Stimulated activated CD8-positive, alpha-beta memory T cell treated with anti-CD3 and anti-CD28 coated beads, Interleukin-4, amount 100 ng/mL, for 1 hour (primary cell): ENCODE measurements around the gene LYPD6B.
"Not testable (repeated sequence)": the region's sequence is repeated elsewhere in the genome, so short reads cannot be mapped to it uniquely, and the experiment has no call there.

ENCODE experiments used
- DNase-seq, 2 donors: peaks; one replicate each; pipeline ENCODE4 v3.0.0-alpha.2; 2020; ENCODE audit warnings: low read depth in 2 of 2, low spot score in 1 of 2

The LYPD6B gene

GRCh38 chr2:149188291-149188690, 149.8 kb downstream of the LYPD6B start:
- no peak for DNase-seq

GRCh38 chr2:149189769-149190168, 151.3 kb downstream of the LYPD6B start:
- no peak for DNase-seq

GRCh38 chr2:149191915-149192314, 153.4 kb downstream of the LYPD6B start:
- no peak for DNase-seq

- DNase-seq, result no peak
Observed at GRCh38 chr2:149192427-149192826, 153.9 kb downstream of the LYPD6B start.

- no peak for DNase-seq
Observed at GRCh38 chr2:149200109-149200520, 161.6 kb downstream of the LYPD6B start.

- no peak for DNase-seq
Observed at GRCh38 chr2:149204686-149205085, 166.2 kb downstream of the LYPD6B start.

- DNase-seq, result no peak
Observed at GRCh38 chr2:149205143-149205542, 166.6 kb downstream of the LYPD6B start.

GRCh38 chr2:149213764-149214493, 175.4 kb downstream of the LYPD6B start:
- no peak for DNase-seq

- no peak for DNase-seq
Observed at GRCh38 chr2:149218497-149218896, 180.0 kb downstream of the LYPD6B start.

- DNase-seq, result no peak
Observed at GRCh38 chr2:149219856-149220255, 181.4 kb downstream of the LYPD6B start.

GRCh38 chr2:149221002-149221401, 182.5 kb downstream of the LYPD6B start:
- DNase-seq, result no peak

- no peak for DNase-seq
Observed at GRCh38 chr2:149221898-149222297, 183.4 kb downstream of the LYPD6B start.

GRCh38 chr2:149223472-149224095, 185.1 kb downstream of the LYPD6B start:
- no peak for DNase-seq

- no peak for DNase-seq
Observed at GRCh38 chr2:149224543-149224942, 186.0 kb downstream of the LYPD6B start.

- no peak for DNase-seq
Observed at GRCh38 chr2:149225446-149225845, 186.9 kb downstream of the LYPD6B start.

GRCh38 chr2:149226790-149227189, 188.3 kb downstream of the LYPD6B start:
- no peak for DNase-seq

GRCh38 chr2:149235816-149236375, 197.4 kb downstream of the LYPD6B start:
- DNase-seq, result no peak

GRCh38 chr2:149236410-149236809, 197.9 kb downstream of the LYPD6B start:
- no peak for DNase-seq

- no peak for DNase-seq
Observed at GRCh38 chr2:149246186-149246585, 207.7 kb downstream of the LYPD6B start.

- DNase-seq, result not testable (repeated sequence)
Observed at GRCh38 chr2:149251436-149251835, 212.9 kb downstream of the LYPD6B start.

GRCh38 chr2:149256877-149257276, 218.4 kb downstream of the LYPD6B start:
- DNase-seq, result not testable (repeated sequence)

- DNase-seq, result no peak
Observed at GRCh38 chr2:149258531-149258930, 220.0 kb downstream of the LYPD6B start.
